HepG2 (cell line): ENCODE results near the gene SLC4A7. TPM values are rescaled to one million over a fixed set of nuclear protein-coding genes. Genes with fewer than 3 reads are reported as not detected.

Source experiments
- AHR ChIP-seq: IDR thresholded peaks from 2 replicates; pipeline ENCODE4 v1.6.1; 2018; ENCODE audit warnings: missing genetic modification reagents, missing compliant biosample characterization
- CSRNP1 ChIP-seq: sonication (generic); formaldehyde crosslinking; IDR thresholded peaks from 2 replicates; pipeline ENCODE4 v1.8.1; 2023; ENCODE audit warnings: mild to moderate bottlenecking, missing genetic modification reagents
- DRAP1 ChIP-seq: IDR thresholded peaks from 2 replicates; pipeline ENCODE4 v1.6.1; 2016; ENCODE audit warnings: missing genetic modification reagents, missing compliant biosample characterization
- FOXP4 ChIP-seq: sonication (generic); formaldehyde crosslinking; IDR thresholded peaks from 2 replicates; pipeline ENCODE4 v1.4.0; 2020; ENCODE audit warnings: missing genetic modification reagents
- KAT8 ChIP-seq: IDR thresholded peaks from 2 replicates; pipeline ENCODE4 v1.6.1; 2016; ENCODE audit warnings: missing genetic modification reagents, missing compliant biosample characterization
- NFKB2 ChIP-seq: sonication (generic); formaldehyde crosslinking; IDR thresholded peaks from 2 replicates; pipeline ENCODE4 v1.4.0; 2020; ENCODE audit warnings: missing genetic modification reagents, borderline replicate concordance
- PHF5A ChIP-seq: IDR thresholded peaks from one replicate; pipeline ENCODE4 v1.6.1; 2018; ENCODE audit warnings: low read depth, missing genetic modification reagents; ENCODE audit not compliant: unreplicated experiment
- PHF8 ChIP-seq: sonication (generic); formaldehyde crosslinking; IDR thresholded peaks from 2 replicates; pipeline ENCODE4 v1.5.0; 2020; ENCODE audit warnings: missing genetic modification reagents
- RFXAP ChIP-seq: sonication (generic); formaldehyde crosslinking; IDR thresholded peaks from 2 replicates; pipeline ENCODE4 v1.4.0; 2020; ENCODE audit warnings: missing genetic modification reagents, borderline replicate concordance
- SMAD9 ChIP-seq: sonication (generic); formaldehyde crosslinking; IDR thresholded peaks from 2 replicates; pipeline ENCODE4 v1.5.1; 2020; ENCODE audit warnings: mild to moderate bottlenecking, missing genetic modification reagents
- ZNF274 ChIP-seq: sonication (generic); formaldehyde crosslinking; IDR thresholded peaks from 2 replicates; pipeline ENCODE4 v1.5.1; 2020; ENCODE audit warnings: mild to moderate bottlenecking, missing genetic modification reagents
- ZNF431 ChIP-seq: sonication (generic); formaldehyde crosslinking; IDR thresholded peaks from 2 replicates; pipeline ENCODE4 v1.9.0; 2022; ENCODE audit warnings: missing genetic modification reagents, low read depth, mild to moderate bottlenecking, borderline replicate concordance
- ZNF557 ChIP-seq: sonication (generic); formaldehyde crosslinking; IDR thresholded peaks from 2 replicates; pipeline ENCODE4 v1.4.0; 2020; ENCODE audit warnings: missing genetic modification reagents
- ZNF564 ChIP-seq: sonication (generic); formaldehyde crosslinking; IDR thresholded peaks from 2 replicates; pipeline ENCODE4 v1.8.1; 2023; ENCODE audit warnings: mild to moderate bottlenecking, missing genetic modification reagents
- ZNF574 ChIP-seq: sonication (generic); formaldehyde crosslinking; IDR thresholded peaks from 2 replicates; pipeline ENCODE4 v1.4.0; 2020; ENCODE audit warnings: missing genetic modification reagents
- ZNF687 ChIP-seq: sonication (generic); formaldehyde crosslinking; IDR thresholded peaks from 2 replicates; pipeline ENCODE4 v1.5.1; 2020; ENCODE audit warnings: mild to moderate bottlenecking, missing genetic modification reagents, moderate library complexity
- ZNF713 ChIP-seq: sonication (generic); formaldehyde crosslinking; IDR thresholded peaks from 2 replicates; pipeline ENCODE4 v1.4.0; 2020; ENCODE audit warnings: mild to moderate bottlenecking, missing genetic modification reagents
- polyA plus RNA-seq, 8 experiments: library from polyadenylated mRNA; depleted of rRNA in 3 of 8; stranded (reverse) in 7 of 8; unstranded in 1 of 8; fragments of >200 nt; fragmentation: Illumina TruSeq in 4 of 8; extraction: Trizol in 4 of 8; gene quantifications; 2 replicates each; pipeline versions ENCODE4 v1.2.1 to v1.2.3, GENCODE V29; 2011 to 2016; ENCODE audit warnings: low read depth in 4 of 8, missing spikeins in 1 of 8, mixed read lengths in 1 of 8; ENCODE audit not compliant: insufficient read depth in 1 of 8
- total RNA-seq, 5 experiments: library from RNA; depleted of rRNA; stranded (reverse); fragments of >200 nt; fragmentation: Illumina TruSeq; extraction: Trizol; gene quantifications; 2 replicates each; pipeline ENCODE4 v1.2.3, GENCODE V29; 2016; ENCODE audit warnings: low read depth in 1 of 5

SLC4A7 gene
- total and polyA plus RNA-seq, 2 of the 13 experiments (the other 11 are each of a cell fraction or from before 2014, with no cell fraction given) = 16.4 to 43.8 TPM

GRCh38 chr3:27484015-27484844, at the start of gene SLC4A7 (continued):
- peak; percentile 57; the same call in 1 of the 2 replicates for TF ChIP-seq PHF8 (CRISPR knock-in tag)
- TF ChIP-seq AHR (CRISPR knock-in tag) = peak; percentile 31; the same call in 1 of the 2 replicates
- TF ChIP-seq CSRNP1 (CRISPR knock-in tag) = 0 out of 2 replicates have a peak, but pooled peaks have one; percentile 24
- TF ChIP-seq RFXAP = peak; percentile 79; the same call in 1 of the 2 replicates
- TF ChIP-seq ZNF713 (CRISPR knock-in tag) = 0 out of 2 replicates have a peak, but pooled peaks have one; percentile 60
- TF ChIP-seq ZNF574 (CRISPR knock-in tag) = peak; percentile 60
- TF ChIP-seq ZNF274 = peak; percentile 88
- no peak for TF ChIP-seq ZNF564 (CRISPR knock-in tag)
- TF ChIP-seq SMAD9 (CRISPR knock-in tag) = peak; percentile 64; the same call in 1 of the 2 replicates
- peak; percentile 57; the same call in 1 of the 2 replicates for TF ChIP-seq NFKB2 (CRISPR knock-in tag)
- TF ChIP-seq PHF5A (CRISPR knock-in tag) = peak; percentile 25
- peak; percentile 44; the same call in 1 of the 2 replicates for TF ChIP-seq FOXP4 (CRISPR knock-in tag)
- peak; percentile 80 for TF ChIP-seq DRAP1
- 0 out of 2 replicates have a peak, but pooled peaks have one; percentile 31 for TF ChIP-seq ZNF557 (CRISPR knock-in tag)
- peak; percentile 94 for TF ChIP-seq ZNF431 (CRISPR knock-in tag)
- TF ChIP-seq KAT8 (CRISPR knock-in tag) = peak; percentile 43; the same call in 1 of the 2 replicates
- TF ChIP-seq ZNF687 (CRISPR knock-in tag) = peak; percentile 75
